Islet of Langerhans (tissue), 1 donor: ENCODE data around the gene AGO3.
"Not testable (repeated sequence)": the region's sequence is repeated elsewhere in the genome, so short reads cannot be mapped to it uniquely, and the experiment has no call there.

Experiments
- FAIRE-seq: peaks from one replicate; lab custom pipeline; 2011; peaks lifted over from hg19 to GRCh38; lab: Jason Lieb, UNC

AGO3 gene

DNA sequence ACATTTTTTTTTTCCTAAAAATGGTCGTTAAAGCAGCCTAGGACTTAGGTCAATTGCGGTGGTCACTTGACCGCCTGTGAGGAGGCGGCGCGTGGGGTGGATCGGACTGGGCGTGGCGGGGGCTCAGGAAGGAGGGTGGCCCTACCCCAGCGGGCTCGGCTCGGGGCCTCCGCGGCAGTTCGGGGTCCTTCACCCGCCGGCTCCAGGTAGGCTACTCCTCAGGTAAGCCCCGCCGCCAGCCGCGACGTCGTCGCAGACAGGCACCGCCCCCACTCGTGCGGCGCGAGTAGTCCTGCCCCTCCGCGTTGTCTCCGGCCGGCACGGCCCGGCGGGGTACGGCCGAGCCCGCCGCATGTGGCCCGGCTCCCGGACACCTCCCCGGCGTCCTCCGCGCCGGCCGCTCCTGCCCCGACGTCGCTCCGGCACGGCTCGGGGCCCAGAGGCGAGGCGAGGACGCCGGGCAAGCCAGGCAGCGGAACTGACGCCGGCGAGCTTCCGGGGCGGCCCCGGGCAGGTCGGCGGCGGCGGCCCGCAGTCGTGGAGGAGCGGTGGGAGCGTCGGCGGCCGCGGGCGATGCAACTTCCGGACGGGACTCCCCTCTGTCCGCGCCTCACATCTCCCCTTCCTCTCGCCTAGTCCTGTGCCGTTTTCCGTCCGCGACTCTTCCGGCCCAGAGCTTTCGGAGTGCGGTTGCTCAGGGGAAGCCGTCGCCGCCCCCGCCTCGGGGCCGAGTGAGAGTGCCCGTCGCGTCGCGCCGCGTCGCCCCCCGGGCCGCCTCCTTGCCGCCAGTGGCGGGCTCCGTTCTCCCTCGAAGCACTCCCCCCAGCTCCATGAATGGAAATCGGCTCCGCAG, at the start of gene AGO3:
AGO3 (plus strand) TSS at position 513 of the 853 bp plus-strand sequence; CDS start at position 835, 322 bp downstream.
- no peak for FAIRE-seq

DNA sequence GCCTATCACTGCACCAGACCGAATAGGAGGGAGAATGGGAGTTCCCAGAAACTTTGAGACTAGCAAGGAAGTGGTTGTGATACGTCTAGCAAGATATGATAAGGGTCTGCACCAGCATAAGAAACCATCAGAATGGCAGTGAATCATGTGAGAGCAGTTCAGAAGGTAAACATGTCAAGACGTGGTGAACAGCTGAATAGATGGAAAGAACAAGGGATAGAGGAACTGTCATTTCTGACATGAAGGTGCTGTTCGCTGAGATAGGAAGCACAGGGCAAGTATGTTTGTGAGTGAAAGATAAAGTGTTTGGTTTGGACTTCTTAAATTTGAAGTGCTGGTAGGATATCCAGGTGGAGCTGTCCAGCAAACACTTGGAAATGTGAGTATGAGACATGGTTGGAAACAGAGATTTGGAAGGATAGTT, 49.0 kb upstream of the AGO3 start:
- no peak for FAIRE-seq

DNA sequence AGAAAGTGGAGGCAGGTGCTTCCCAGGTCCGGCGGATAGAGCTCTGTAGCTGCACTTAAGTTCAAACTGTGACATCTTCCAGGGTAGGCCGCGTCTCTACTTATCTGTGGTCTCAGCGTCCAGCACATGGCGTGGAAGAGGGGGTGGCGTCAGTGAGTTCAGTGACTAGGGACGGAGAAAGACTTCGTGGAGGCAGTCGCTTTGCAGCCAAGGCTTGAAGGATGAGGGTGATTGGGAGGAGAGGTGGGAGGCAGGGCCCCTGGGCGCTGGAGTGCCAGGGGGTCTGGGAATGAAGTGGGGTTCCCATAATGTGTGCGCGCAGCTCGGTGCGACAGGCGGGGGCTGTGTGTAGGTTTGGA, 48.3 kb upstream of the AGO3 start:
- no peak for FAIRE-seq

DNA sequence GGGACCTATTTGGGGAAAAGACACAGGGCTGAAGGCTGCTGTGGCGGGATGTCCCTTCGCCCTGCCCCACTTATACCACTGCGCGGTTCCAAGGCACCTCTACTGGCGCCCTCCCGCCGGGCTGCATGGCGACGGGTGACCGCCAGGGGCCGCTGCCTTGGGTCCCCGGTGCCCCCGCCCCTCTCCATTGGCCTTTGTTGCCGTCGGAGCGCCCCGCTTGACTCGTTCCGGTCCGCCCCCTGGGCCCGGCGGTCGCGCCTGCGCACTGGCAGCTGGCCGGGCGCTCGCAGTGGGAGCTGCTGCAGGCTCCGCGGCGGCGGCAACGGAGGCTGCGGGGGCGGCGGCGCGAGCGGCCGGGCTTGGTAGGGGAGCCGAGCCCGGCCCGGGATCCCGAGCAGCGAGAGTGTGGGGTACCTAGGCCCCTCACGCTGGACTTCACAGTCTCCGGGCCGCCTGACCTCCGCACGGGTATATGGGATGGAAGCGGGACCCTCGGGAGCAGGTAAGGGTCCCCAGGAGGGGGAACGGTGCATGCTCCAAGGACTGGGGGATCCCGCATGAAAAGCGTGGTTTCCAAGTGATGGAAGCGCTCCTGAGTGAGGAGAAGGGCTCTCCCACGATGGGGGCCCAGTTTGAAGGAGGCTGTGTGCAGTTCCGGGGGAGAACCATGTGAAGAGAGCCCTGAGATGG, 47.8 kb upstream of the AGO3 start, which contains the start of gene AGO1:
AGO1 (plus strand) TSS at position 265 of the 690 bp plus-strand sequence; CDS start at position 478, 213 bp downstream.
- FAIRE-seq = no peak

DNA sequence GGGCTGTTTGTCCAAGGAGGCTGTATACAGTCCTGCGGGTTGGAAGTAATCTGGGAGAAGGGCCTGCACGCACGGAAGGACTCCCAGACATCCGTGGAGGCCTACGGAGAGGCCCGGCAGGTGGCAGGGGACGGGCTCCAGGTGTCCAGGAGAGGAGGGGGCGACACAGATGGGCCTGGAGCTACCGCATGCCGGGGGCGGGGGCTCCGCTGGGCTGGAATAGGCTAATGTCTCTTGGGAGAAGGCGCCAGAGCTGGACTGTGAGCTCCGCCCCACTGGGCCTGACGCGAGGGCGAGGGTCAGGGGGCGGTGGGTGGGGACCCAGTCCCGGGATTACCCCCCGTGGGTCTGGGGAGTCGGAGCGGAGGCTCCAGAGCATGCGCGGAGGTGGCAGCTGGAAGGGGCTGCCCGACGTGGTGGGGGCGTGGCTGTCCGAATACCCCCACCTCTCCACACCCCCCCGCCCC, 47.2 kb upstream of the AGO3 start:
- FAIRE-seq = no peak

DNA sequence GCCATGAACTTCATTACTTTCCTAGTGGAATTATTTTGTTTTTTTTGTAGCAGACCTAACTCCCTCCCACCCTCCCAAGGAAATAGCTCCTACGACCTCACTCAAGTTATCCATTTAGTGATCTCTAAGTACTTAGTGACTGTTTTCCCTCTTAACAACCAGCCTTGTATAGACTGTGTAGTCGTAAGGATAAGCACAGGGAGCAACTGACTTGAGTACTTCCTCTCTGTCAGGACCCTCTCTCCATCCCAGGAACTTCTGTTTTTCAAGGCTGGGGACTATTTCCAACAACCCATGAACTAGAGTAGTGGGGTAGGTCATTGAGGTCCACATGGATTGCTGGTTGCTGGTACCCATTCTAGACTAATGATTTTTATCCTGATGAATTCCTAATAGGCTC, 46.0 kb upstream of the AGO3 start:
- FAIRE-seq = no peak

DNA sequence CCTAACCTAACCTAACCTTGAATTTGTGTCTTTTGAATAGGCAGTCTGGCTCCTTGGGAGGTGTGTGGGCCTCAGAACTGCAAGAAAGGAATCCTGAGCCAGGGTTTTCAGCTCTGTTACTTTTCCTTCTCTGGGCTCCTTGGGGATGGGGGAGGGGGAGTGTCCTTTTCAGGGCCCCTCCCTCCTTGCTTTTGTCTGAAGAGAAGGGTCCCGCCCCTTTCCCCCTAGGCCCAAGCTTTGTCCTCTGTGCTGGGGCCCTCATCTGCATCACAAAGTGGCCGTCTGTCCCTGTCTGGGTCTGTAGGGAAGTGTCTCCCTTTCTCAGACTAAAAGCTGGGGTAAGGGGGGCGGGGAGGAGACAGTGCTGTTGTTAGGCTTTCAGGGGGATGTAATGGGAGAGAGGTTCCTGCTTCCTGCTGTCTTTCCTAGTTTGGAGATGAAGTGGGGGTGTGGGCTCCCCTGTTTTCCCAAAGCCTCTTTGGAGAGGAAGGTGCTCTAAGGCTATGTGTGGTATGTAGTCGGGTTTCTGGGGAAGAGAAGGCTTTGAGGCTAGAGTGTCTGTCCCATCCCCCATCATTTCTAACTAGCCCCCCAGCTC, 44.8 kb upstream of the AGO3 start:
- FAIRE-seq = no peak

DNA sequence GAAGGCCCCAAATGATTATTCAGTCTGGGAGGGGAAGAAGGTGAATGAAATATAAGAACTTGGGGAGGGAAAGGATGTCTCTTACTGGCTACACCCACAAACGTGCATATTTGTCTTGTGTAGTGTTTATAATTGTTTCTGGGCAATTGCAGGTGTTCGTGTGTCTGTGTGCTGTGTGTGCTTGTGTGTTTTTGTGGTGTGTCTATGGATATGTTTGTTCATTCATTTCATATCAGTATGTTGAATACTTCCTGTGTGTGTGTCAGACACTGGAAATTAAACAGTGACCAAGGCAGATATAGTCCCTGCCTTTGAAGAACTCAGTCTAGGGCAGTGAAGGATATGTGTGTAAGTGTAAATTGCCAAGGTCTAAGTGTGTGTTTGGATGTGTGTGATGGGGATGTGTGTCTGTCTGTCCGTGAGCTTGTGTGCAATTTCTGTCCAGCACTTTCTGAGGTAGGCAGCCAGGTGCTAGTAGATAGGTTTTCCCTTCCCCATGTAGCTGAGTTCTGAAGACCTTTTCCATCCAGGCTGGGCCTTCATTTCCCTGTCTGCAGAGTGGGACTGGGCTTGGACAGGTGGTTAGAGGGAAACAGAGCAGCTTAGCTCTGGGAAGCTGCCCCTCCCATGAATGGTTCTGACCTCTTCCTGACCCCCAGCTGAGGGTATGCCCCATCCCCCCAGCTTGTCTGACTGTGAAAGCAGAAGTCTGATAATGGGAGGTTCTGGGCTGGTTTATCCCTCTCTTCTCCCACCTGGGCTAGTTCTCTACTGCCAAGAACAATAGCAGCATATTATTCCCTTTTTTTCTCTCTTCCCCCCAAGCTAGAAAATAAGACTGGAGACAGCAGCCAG, 44.1 kb upstream of the AGO3 start:
- FAIRE-seq = no peak

DNA sequence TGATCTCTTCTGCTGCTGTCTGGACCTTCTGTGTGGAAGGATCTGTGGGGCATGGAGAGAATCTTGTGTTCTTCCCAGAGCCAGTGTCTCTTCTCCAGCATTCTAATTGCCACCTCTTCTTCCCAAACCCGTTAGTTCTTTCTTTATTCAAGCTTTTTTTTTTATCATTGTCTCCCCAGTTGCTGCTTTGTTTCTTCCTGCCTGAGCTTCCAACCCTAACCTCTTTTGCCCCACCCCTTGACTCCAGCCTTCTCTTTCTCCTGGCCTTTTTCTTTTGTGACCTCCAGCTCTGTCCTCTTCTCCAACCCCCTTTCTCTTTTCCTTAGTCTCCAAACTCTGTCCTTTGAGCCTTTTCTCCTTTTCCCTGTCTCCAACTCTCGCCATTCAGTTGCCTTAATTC, 43.4 kb upstream of the AGO3 start:
- FAIRE-seq = no peak

DNA sequence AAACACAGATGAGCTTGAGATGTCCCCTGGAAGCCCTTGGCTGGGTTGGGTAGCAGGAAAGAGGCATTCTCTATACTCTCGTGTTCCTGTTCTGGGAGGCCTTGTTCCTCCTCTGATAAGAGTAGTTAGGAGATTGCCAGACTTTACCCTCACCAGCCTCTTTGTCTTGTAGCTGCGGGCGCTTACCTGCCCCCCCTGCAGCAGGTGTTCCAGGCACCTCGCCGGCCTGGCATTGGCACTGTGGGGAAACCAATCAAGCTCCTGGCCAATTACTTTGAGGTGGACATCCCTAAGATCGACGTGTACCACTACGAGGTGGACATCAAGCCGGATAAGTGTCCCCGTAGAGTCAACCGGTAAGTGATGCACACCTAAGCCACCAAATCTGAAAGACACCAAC, 42.6 kb upstream of the AGO3 start:
- no peak for FAIRE-seq

DNA sequence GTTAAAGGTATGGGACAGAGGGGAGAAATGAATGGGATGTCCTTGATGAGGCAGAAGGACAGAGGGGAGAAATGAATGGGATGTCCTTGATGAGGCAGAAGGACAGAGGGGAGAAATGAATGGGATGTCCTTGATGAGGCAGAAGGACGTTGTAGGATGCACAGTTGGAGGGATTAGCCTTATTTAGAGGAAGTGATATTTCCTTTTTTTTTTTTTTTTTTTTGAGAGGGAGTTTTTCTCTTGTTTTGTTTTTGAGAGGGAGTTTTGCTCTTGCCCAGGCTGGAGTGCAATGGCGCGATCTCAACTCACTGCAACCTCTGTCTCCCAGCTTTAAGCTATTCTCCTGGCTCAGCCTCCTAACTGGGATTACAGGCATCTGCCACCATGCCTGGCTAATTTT, 41.9 kb upstream of the AGO3 start:
- not testable (repeated sequence) for FAIRE-seq

DNA sequence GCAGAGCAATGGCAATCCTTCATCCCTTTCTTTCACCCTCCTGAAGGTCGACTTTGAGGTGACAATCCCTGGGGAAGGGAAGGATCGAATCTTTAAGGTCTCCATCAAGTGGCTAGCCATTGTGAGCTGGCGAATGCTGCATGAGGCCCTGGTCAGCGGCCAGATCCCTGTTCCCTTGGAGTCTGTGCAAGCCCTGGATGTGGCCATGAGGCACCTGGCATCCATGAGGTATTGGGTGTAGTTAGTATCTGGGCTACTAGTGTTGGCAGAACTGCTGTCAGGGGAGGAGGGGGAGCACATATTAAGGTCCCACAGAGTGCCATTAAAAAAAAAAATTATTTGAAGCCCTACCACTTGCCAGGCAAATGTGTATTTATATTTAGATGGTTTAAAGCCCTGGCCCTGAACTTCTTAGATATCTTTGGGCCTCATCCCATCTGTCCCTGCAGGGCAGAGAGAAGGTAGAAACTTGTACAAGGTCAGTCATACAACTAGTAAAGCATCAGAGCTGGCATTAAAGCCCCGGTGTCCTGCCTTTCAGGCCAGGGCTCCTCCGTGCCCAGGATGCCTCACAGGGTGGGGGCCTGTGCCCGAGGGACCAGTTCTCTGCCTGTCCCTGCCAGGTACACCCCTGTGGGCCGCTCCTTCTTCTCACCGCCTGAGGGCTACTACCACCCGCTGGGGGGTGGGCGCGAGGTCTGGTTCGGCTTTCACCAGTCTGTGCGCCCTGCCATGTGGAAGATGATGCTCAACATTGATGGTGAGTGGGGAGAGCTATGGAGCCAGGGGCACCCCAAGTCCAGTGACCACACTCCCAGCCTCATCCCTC, 37.6 kb upstream of the AGO3 start:
- FAIRE-seq = no peak

DNA sequence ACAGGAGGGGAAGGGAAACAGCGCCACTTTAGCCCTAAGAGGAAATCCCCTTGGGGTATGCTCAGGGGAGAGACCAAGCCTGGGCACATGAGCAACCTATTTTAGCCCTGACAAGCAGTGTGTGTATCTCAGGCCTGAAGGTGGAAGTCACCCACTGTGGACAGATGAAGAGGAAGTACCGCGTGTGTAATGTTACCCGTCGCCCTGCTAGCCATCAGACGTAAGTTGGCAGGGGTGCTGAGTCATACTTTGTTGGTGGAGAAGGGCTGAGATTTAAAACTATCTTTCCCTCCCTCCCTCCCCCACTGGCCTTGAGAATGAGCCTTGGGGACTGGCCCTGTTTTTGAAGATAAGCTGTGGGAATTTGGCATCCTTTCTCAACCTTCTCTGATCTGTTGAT, 36.7 kb upstream of the AGO3 start:
- FAIRE-seq = no peak

DNA sequence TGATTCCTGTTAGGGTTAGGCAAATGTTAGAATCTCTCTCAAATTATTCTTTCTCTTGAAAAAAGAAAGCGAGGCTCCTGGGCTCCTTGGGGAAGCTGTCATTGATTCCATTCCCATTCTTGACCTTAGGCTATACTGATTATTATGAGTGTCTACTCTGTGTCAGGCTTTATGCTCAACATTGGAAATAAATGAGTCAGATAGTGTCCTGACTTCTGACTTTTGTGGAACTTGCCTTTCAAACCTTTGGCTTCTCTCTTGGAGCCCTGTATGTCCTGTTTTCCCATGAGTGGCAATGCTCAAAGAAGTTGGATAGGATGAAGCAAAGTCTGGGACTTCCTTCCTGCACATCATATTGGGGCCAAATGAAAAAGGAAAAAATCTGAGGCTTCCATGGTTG, 36.2 kb upstream of the AGO3 start:
- FAIRE-seq = no peak

DNA sequence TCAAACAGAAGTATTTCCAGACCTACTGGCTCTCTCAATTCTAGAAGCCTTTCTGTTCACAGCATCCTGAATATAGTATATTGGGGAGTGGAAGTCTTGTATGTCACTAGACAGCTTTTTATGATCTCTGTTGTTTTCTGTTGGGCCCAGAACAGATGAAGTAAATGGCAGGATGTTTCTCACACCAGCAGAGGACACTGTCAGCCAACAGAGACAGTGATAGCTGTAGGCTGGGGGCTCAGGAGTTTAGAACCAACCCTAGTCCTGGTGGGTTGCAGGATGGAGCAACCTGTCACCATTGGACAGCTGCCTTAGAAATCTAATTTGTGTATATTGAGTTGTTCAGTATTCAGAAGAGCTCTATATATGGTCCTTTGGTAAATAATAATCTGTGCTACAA, 31.0 kb upstream of the AGO3 start:
- no peak for FAIRE-seq

DNA sequence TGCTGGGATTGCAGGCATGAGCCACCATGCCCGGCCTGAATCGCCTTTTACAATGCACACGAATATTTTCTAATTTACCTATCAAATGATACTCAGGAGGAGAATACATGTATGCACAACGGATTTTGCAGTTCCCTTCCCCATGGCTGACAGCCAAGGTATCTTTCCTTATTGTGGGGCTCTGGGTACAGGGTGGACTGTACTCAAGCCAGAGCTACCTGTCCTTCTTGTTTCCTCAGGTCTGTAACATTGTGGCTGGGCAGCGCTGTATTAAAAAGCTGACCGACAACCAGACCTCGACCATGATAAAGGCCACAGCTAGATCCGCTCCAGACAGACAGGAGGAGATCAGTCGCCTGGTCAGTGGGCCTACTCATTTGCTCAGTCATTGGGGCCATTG, 29.7 kb upstream of the AGO3 start:
- no peak for FAIRE-seq

DNA sequence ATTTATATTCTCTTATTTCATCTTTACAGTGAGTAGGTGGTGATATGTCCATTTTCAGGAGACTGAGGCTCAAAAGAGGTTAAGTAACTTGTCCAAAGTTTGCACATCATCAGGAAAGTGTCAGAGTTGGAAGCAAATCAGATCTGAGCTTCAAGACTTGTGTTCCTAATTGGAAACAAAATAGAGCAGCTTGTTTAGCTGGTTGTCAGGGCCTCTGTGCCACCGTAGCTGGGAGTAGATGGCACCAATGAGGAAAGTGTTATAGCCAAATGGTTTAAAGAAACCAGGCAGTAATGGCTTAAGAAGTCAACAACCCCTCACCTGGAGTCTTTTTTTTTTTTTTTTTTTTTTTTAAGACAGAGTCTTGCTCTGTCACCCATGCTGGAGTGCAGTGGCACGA, 28.2 kb upstream of the AGO3 start:
- FAIRE-seq = no peak

DNA sequence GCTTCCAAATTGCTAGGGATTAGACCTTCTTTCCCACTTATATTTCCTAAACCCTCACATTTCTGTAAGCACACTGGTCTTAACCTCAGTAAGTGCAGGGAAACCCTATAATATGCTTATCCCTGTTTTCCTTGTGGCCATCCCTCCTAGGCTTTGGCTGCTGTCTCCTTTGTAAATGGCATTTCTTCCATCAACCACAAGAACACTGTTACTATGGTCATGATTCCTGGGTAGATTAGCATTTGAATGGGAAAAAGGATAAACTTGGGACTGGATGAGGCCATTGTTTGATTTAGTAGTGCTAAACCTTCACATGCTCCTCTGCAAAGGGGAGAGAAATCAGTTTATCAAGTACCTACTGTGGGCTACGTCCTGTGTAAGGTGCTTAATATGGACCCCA, 16.2 kb upstream of the AGO3 start:
- no peak for FAIRE-seq

DNA sequence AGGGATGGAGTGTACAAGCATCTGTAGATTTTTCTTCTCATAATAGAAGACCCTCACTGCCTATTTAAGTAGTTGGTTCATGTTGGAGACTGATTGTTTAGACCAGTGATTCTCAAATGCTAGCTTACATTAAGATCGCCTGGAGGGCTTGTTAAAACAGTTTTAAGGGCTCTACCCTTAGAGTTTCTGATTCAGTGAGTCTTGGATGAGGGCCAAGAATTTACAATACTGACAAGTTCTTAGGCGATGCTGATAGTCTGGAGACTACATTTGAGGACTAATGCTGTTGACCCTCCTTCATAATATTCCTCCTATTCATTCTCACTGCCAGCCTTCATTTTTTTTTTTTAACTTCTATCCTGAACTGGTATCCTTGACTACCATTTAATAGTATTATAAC, 15.2 kb upstream of the AGO3 start:
- FAIRE-seq = no peak

DNA sequence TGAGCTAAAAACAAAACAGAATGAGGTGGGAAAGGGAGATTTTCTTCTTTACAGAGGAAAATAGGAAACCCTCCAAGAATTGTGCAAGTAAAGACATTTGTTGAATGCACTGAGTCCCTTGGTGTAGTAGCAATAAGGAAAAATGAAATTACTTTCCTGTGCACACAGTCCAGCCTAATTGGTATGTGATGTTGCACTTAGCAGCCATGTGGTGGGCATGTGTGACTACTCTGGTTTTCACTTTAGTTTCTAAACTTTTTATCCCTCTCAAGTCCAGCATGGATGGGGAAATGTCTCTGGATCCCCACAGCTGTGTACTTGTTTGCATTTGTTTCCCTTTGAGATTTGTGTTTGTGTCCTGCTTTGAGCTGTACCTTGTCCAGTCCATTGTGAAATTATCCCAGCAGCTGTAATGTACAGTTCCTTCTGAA, 7.1 kb upstream of the AGO3 start:
- FAIRE-seq = no peak

DNA sequence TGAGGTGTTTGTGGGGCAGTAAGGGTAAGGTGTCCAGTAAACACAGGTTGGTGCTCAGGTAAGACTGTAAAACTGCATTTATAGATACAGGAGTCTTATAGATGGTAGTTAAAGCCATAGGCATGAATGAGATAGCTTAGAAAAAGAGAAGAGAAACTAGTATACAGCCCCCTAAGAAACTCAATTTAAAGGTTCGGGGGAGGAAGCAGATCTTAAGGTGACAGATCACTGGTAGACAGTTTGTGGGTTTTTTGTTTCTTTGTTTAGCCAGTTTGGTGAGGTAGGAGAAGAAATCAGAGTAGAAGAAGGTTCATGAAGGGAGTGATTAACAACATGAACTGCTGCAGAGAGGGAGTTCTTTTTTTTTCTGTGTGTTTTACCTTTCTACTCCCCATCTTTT, 6.1 kb upstream of the AGO3 start:
- FAIRE-seq = no peak
